ENCODE measurements around the gene ATMIN.

- TF ChIP-seq CTCF (IDR thresholded peaks at IDR 0.05; ENCODE audit: extremely low read depth in 1 of 2, insufficient read depth in 1 of 2, low read depth in 1 of 2, low read length in 2 of 2) (no peak), POLR2A (IDR thresholded peaks at IDR 0.05; ENCODE audit: low read depth, low read length) (no peak), JUN (IDR thresholded peaks at IDR 0.05; ENCODE audit: borderline replicate concordance, insufficient read depth, insufficient read length, low read depth) (no peak)
These were observed 22.7 kb upstream of the ATMIN start for GRCh38 chr16:81012974-81013373.

Data from endothelial cell of umbilical vein (primary cell).